ENCODE results near the gene C1QA.

The C1QA gene

GRCh38 chr1:22613572-22613918 lies 22.9 kb upstream of the C1QA start:
- no peak for DNase-seq

GRCh38 chr1:22613951-22614350 lies 22.5 kb upstream of the C1QA start:
- DNase-seq = no peak

GRCh38 chr1:22615886-22616285 lies 20.5 kb upstream of the C1QA start:
- no peak for DNase-seq

- DNase-seq = no peak
Measured at GRCh38 chr1:22616571-22616970, 19.9 kb upstream of the C1QA start.

GRCh38 chr1:22618056-22618455 lies 18.4 kb upstream of the C1QA start:
- DNase-seq = no peak

GRCh38 chr1:22619252-22619651 lies 17.2 kb upstream of the C1QA start:
- DNase-seq = no peak

- DNase-seq = no peak
Measured at GRCh38 chr1:22619798-22620197, 16.6 kb upstream of the C1QA start.

- DNase-seq = no peak
Measured at GRCh38 chr1:22621761-22622160, 14.7 kb upstream of the C1QA start.

- DNase-seq = peak; percentile 10
Measured at GRCh38 chr1:22625262-22625925, 11.0 kb upstream of the C1QA start.

- no peak for DNase-seq
Measured at GRCh38 chr1:22626237-22627157, 9.9 kb upstream of the C1QA start.

GRCh38 chr1:22627331-22627730 lies 9.1 kb upstream of the C1QA start:
- DNase-seq = no peak

GRCh38 chr1:22628698-22629444 lies 7.6 kb upstream of the C1QA start:
- no peak for DNase-seq

- DNase-seq = no peak
Measured at GRCh38 chr1:22629886-22630285, 6.5 kb upstream of the C1QA start.

- DNase-seq = no peak
Measured at GRCh38 chr1:22633697-22634463, 2.5 kb upstream of the C1QA start.

GRCh38 chr1:22635436-22635835 lies 992 bp upstream of the C1QA start:
- no peak for DNase-seq

GRCh38 chr1:22636927-22637326 lies 499 bp downstream of the C1QA start:
- DNase-seq = no peak

- DNase-seq = no peak
Measured at GRCh38 chr1:22637907-22638445, 1.5 kb downstream of the C1QA start.

- DNase-seq = no peak
Measured at GRCh38 chr1:22638476-22639234, 2.2 kb downstream of the C1QA start.

GRCh38 chr1:22639286-22639685 lies 2.9 kb downstream of the C1QA start:
- peak; percentile 74 for DNase-seq

- DNase-seq = no peak
Measured at GRCh38 chr1:22641247-22641646, 4.8 kb downstream of the C1QA start.

- peak; percentile 44 for DNase-seq
Measured at GRCh38 chr1:22641906-22642636, 5.6 kb downstream of the C1QA start.

All from fibroblast of skin of right biceps (primary cell).